AG10803 (cell line): ENCODE results near the gene FAAP20.

ENCODE experiments used
- DNase-seq: peaks from one replicate; pipeline ENCODE4 v3.0.0; 2010; ENCODE audit warnings: low read depth
- H3K4me3 ChIP-seq: 2 replicates; pipeline ENCODE4 v1.5.1; 2011; ENCODE audit warnings: mild to moderate bottlenecking, low read length, control low read depth
- CTCF ChIP-seq: conservative IDR thresholded peaks from 2 replicates; pipeline ENCODE4 v1.5.1; 2011; ENCODE audit warnings: mild to moderate bottlenecking, low read length, control low read depth, inconsistent platforms

FAAP20 gene

GRCh38 chr1:2213576-2214505, 19.3 kb upstream of the FAAP20 start:
- no peak for TF ChIP-seq CTCF
- peak; percentile 93 for DNase-seq
- H3K4me3 ChIP-seq, result peak overlapping the region; percentile 50

GRCh38 chr1:2212532-2213491, 18.2 kb upstream of the FAAP20 start:
- peak; percentile 53 for TF ChIP-seq CTCF
- H3K4me3 ChIP-seq, result peak overlapping the region; percentile 50
- DNase-seq, result peak; percentile 96

- H3K4me3 ChIP-seq, result peak overlapping the region; percentile 50
- no peak for DNase-seq
- no peak for TF ChIP-seq CTCF
Measured at GRCh38 chr1:2212274-2212531, 17.6 kb upstream of the FAAP20 start.

- DNase-seq, result no peak
- TF ChIP-seq CTCF, result no peak
- no peak overlapping the region for H3K4me3 ChIP-seq
Measured at GRCh38 chr1:2210786-2211185, 16.2 kb upstream of the FAAP20 start.

- H3K4me3 ChIP-seq, result no peak overlapping the region
- no peak for DNase-seq
- TF ChIP-seq CTCF, result no peak
Measured at GRCh38 chr1:2210084-2210653, 15.6 kb upstream of the FAAP20 start.

GRCh38 chr1:2209400-2210083, 15.0 kb upstream of the FAAP20 start:
- H3K4me3 ChIP-seq, result no peak overlapping the region
- peak; percentile 12 for DNase-seq
- TF ChIP-seq CTCF, result no peak
